Ishikawa (cell line): ENCODE measurements around the gene CERT1.

Source experiments
- CEBPB ChIP-seq: IDR thresholded peaks from 2 replicates; pipeline ENCODE4 v1.6.1; 2012
- CREB1 ChIP-seq: IDR thresholded peaks from 2 replicates; pipeline ENCODE4 v1.6.1; 2012; ENCODE audit warnings: low read depth
- EGR1 ChIP-seq: IDR thresholded peaks from 2 replicates; pipeline ENCODE4 v1.6.1; 2012
- EP300 ChIP-seq: IDR thresholded peaks from 2 replicates; pipeline ENCODE4 v1.6.1; 2012; ENCODE audit warnings: borderline replicate concordance
- FOXM1 ChIP-seq: IDR thresholded peaks from 2 replicates; pipeline ENCODE4 v1.6.1; 2012; ENCODE audit warnings: low read depth, borderline replicate concordance
- MAX ChIP-seq: IDR thresholded peaks from 2 replicates; pipeline ENCODE4 v1.6.1; 2012
- NFIC ChIP-seq: IDR thresholded peaks from 2 replicates; pipeline ENCODE4 v1.6.1; 2012
- RAD21 ChIP-seq: IDR thresholded peaks from 2 replicates; pipeline ENCODE4 v1.6.1; 2012; ENCODE audit warnings: low read depth
- TAF1 ChIP-seq: IDR thresholded peaks from 2 replicates; pipeline ENCODE4 v1.6.1; 2012; ENCODE audit warnings: low read depth, mild to moderate bottlenecking
- TCF12 ChIP-seq: IDR thresholded peaks from 2 replicates; pipeline ENCODE4 v1.6.1; 2012; ENCODE audit warnings: low read depth
- TEAD4 ChIP-seq: IDR thresholded peaks from 2 replicates; pipeline ENCODE4 v1.6.1; 2012
- USF1 ChIP-seq: IDR thresholded peaks from 2 replicates; pipeline ENCODE4 v1.6.1; 2012
- YY1 ChIP-seq: IDR thresholded peaks from 2 replicates; pipeline ENCODE4 v1.6.1; 2012; ENCODE audit warnings: low read depth
- ZBTB7A ChIP-seq: IDR thresholded peaks from 2 replicates; pipeline ENCODE4 v1.6.1; 2012; ENCODE audit warnings: low read depth
- TF ChIP-seq, protein P1 (sequence below): IDR thresholded peaks from 2 replicates; pipeline ENCODE4 v1.6.1; 2012; ENCODE audit warnings: low read depth, mild to moderate bottlenecking

The CERT1 gene

DNA sequence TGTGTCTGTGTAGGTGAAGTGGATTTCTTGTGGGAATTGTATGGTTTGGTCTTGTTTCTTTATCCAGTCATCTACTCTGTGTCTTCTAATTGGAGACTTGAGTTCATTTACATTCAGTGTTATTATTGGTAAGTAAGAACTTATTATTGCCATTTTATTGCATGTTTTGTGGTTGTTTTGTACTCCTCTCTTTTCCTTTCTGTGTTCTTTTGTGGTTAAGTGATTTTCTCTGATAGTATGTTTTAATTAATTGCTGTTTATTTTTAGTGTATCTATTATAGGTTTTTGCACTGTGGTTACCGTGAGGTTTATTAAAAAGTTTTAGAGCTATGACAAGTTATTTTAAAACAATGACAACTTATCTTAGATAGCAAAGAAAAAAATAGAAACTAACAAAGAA lies 8.3 kb upstream of the CERT1 start:
- TF ChIP-seq MAX (no peak), ZBTB7A (no peak), YY1 (no peak), TCF12 (no peak), CREB1 (no peak), EGR1 (no peak), RAD21 (no peak), NFIC (no peak), FOXM1 (no peak), TAF1 (no peak), TEAD4 (no peak)

- TF ChIP-seq EP300: no peak
- no peak for TF ChIP-seq FOXM1
- TF ChIP-seq ZBTB7A: no peak
- no peak for TF ChIP-seq RAD21
- no peak for TF ChIP-seq YY1
- no peak for TF ChIP-seq CREB1
- TF ChIP-seq NFIC: no peak
- TF ChIP-seq TAF1: no peak
- no peak for TF ChIP-seq MAX
- TF ChIP-seq EGR1: no peak
- no peak for TF ChIP-seq TCF12
- TF ChIP-seq TEAD4: no peak
- TF ChIP-seq CEBPB: no peak
- TF ChIP-seq, protein P1, sequence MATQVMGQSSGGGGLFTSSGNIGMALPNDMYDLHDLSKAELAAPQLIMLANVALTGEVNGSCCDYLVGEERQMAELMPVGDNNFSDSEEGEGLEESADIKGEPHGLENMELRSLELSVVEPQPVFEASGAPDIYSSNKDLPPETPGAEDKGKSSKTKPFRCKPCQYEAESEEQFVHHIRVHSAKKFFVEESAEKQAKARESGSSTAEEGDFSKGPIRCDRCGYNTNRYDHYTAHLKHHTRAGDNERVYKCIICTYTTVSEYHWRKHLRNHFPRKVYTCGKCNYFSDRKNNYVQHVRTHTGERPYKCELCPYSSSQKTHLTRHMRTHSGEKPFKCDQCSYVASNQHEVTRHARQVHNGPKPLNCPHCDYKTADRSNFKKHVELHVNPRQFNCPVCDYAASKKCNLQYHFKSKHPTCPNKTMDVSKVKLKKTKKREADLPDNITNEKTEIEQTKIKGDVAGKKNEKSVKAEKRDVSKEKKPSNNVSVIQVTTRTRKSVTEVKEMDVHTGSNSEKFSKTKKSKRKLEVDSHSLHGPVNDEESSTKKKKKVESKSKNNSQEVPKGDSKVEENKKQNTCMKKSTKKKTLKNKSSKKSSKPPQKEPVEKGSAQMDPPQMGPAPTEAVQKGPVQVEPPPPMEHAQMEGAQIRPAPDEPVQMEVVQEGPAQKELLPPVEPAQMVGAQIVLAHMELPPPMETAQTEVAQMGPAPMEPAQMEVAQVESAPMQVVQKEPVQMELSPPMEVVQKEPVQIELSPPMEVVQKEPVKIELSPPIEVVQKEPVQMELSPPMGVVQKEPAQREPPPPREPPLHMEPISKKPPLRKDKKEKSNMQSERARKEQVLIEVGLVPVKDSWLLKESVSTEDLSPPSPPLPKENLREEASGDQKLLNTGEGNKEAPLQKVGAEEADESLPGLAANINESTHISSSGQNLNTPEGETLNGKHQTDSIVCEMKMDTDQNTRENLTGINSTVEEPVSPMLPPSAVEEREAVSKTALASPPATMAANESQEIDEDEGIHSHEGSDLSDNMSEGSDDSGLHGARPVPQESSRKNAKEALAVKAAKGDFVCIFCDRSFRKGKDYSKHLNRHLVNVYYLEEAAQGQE: no peak
Observed at GRCh38 chr5:75514323-75514722, 2.9 kb upstream of the CERT1 start.

DNA sequence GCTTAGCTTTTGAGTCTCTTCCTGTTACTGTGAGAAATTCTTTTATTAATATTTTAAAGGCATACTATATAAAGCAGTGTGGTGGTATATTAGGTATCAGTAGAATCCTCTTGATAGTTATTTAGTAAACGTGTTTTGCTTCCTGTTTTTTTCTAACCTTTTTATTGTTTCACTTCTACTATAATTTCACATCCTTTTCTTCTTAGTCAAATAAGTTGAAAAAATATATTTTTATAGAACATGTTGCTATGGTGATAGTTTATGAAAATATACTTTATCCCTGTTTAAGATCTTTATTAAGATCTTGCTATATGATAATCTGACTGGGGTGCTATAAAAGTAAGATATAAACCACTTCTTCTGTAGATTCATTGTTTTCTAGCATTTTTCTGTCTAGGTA lies 2.4 kb upstream of the CERT1 start:
- TF ChIP-seq MAX (no peak), FOXM1 (no peak), EP300 (no peak), EGR1 (no peak), RAD21 (no peak), TEAD4 (no peak), TCF12 (no peak), NFIC (no peak), TAF1 (no peak), CREB1 (no peak), USF1 (no peak), ZBTB7A (no peak), CEBPB (no peak), YY1 (no peak)
- TF ChIP-seq, protein P1: no peak

DNA sequence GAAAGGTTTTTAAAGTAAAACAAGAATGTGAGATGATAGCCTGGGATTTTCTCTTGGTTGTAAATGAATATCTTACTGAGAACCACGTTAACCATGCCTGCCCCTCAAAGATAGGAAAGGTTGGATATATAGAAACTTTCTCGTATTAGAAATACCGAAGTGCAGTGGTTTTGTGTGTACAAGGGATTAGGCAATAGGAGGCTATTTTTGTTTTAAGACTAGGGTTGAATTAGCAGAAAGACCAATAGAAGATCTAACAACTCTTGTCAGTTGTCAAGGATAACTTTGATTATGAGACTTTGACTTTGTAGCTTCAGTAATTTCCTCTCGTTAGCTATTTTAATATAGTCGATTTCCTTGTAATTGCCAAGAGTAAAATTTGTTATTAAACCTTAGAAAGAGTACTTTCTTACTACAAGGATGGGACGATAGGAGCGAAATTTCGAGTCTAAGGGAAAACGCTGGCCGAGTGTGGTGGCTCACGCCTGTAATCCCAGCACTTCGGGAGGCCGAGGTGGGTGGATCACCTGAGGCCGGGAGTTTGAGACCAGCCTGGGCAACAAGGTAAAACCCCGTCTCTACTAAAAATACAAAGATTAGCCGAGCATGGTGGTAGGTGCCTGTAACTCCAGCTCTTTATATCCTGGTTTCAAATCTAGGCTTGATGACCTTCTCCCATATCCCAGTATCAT lies 1.1 kb upstream of the CERT1 start:
- TF ChIP-seq CEBPB: no peak
- TF ChIP-seq, protein P1: no peak
- TF ChIP-seq CREB1: no peak
- TF ChIP-seq TEAD4: no peak
- TF ChIP-seq YY1: no peak
- TF ChIP-seq MAX: no peak
- no peak for TF ChIP-seq TAF1
- TF ChIP-seq USF1: no peak
- no peak for TF ChIP-seq ZBTB7A
- no peak for TF ChIP-seq RAD21
- no peak for TF ChIP-seq NFIC
- TF ChIP-seq EGR1: no peak
- TF ChIP-seq TCF12: no peak
- no peak for TF ChIP-seq EP300
- no peak for TF ChIP-seq FOXM1
